K562 (cell line): ENCODE measurements around the gene SIAE. TPM values are rescaled to one million over a fixed set of nuclear protein-coding genes. Genes with fewer than 3 reads are reported as not detected.

Source experiments
- CBFA2T3 ChIP-seq: fragments of 450-650 bp; IDR thresholded peaks from 2 replicates; pipeline ENCODE4 v1.6.1; 2017
- CTCFL ChIP-seq: IDR thresholded peaks from 2 replicates; pipeline ENCODE4 v1.6.1; 2011; ENCODE audit warnings: borderline replicate concordance, low read depth, mild to moderate bottlenecking, moderate library complexity, low read length; ENCODE audit not compliant: insufficient read depth, poor library complexity, severe bottlenecking
- EZH2 ChIP-seq: IDR thresholded peaks from 2 replicates; pipeline ENCODE4 v1.6.1; 2012; ENCODE audit warnings: low read depth, mild to moderate bottlenecking, inconsistent platforms, low read length, borderline replicate concordance
- GTF2B ChIP-seq: IDR thresholded peaks from 2 replicates; pipeline ENCODE4 v1.6.1; 2011; ENCODE audit not compliant: insufficient read length; ENCODE audit errors: extremely low read depth
- KDM1A ChIP-seq, 2 experiments: fragments of 450-650 bp; IDR thresholded peaks; 2 replicates each; pipeline ENCODE4 v1.6.1; 2016; ENCODE audit warnings: mild to moderate bottlenecking in 2 of 2
- NBN ChIP-seq: fragments of 450-650 bp; IDR thresholded peaks from 2 replicates; pipeline ENCODE4 v1.6.1; 2016; ENCODE audit warnings: low read depth, mild to moderate bottlenecking
- NCOA1 ChIP-seq: fragments of 450-650 bp; IDR thresholded peaks from 2 replicates; pipeline ENCODE4 v1.6.1; 2016; ENCODE audit warnings: low read depth
- RAD51 ChIP-seq: fragments of 450-650 bp; IDR thresholded peaks from 2 replicates; pipeline ENCODE4 v1.7.1; 2016; ENCODE audit warnings: low read depth, mild to moderate bottlenecking, borderline replicate concordance
- RBM25 ChIP-seq: fragments of 200-400 bp; formaldehyde crosslinking; IDR thresholded peaks from 2 replicates; pipeline ENCODE4 v1.6.1; 2018; ENCODE audit warnings: low read length, low read depth, moderate library complexity; ENCODE audit not compliant: severe bottlenecking
- SMAD1 ChIP-seq: fragments of 150-350 bp; IDR thresholded peaks from 2 replicates; pipeline ENCODE4 v1.6.1; 2014; ENCODE audit warnings: low read length, low read depth; ENCODE audit not compliant: partially characterized antibody
- ZNF143 ChIP-seq: sonication (generic); formaldehyde crosslinking; IDR thresholded peaks from 2 replicates; pipeline ENCODE4 v1.9.0; 2022; ENCODE audit warnings: mild to moderate bottlenecking, missing genetic modification reagents
- ZNF146 ChIP-seq: IDR thresholded peaks from one replicate; pipeline ENCODE4 v1.6.1; 2018; ENCODE audit warnings: missing compliant biosample characterization; ENCODE audit not compliant: unreplicated experiment
- ZNF282 ChIP-seq: sonication (generic); formaldehyde crosslinking; IDR thresholded peaks from 2 replicates; pipeline ENCODE4 v1.8.1; 2023; ENCODE audit warnings: missing genetic modification reagents
- ZZZ3 ChIP-seq: fragments of 450-650 bp; IDR thresholded peaks from 2 replicates; pipeline ENCODE4 v1.6.1; 2016; ENCODE audit warnings: antibody characterized with exemption, mild to moderate bottlenecking, moderate library complexity
- polyA plus RNA-seq, 8 experiments: library from polyadenylated mRNA; depleted of rRNA in 4 of 8; stranded (reverse) in 5 of 8; unstranded in 3 of 8; fragments of >200 nt; fragmentation: Nextera tagmentation in 2 of 8; fragmentation: Illumina TruSeq in 1 of 8; extraction: Ambion mirVana in 2 of 8; extraction: Trizol in 1 of 8; gene quantifications; 2 replicates each; pipeline versions ENCODE4 v1.2.1 to v1.2.3, GENCODE V29; 2011 to 2014; ENCODE audit warnings: inconsistent platforms in 1 of 8, missing spikeins in 1 of 8
- total RNA-seq, 7 experiments: library from RNA; depleted of rRNA in 6 of 7; stranded (reverse); fragments of >200 nt in 6 of 7; fragmentation: Illumina TruSeq in 2 of 7; extraction: Trizol in 2 of 7; gene quantifications; 2 replicates each; pipeline versions ENCODE4 v1.2.1 to v1.2.3, GENCODE V29; 2011 to 2021; ENCODE audit warnings: low replicate concordance in 1 of 7

The SIAE gene
- total and polyA plus RNA-seq, 9 of the 15 experiments (the other 6 are each of a cell fraction or from before 2014, with no cell fraction given): 0.89 to 9.6 (median 3.7) TPM

- TF ChIP-seq CTCFL: no peak
- no peak for TF ChIP-seq ZNF146 (CRISPR knock-in tag)
- TF ChIP-seq NBN: no peak
- TF ChIP-seq CBFA2T3: peak; percentile 76
- TF ChIP-seq GTF2B: no peak
- TF ChIP-seq ZNF143: no peak
- no peak for TF ChIP-seq RBM25
- no peak for TF ChIP-seq NCOA1
- TF ChIP-seq SMAD1: no peak
- no peak for TF ChIP-seq KDM1A (IDR thresholded peaks at IDR 0.05)
- TF ChIP-seq RAD51: no peak
- TF ChIP-seq EZH2: no peak
- TF ChIP-seq ZNF282 (CRISPR knock-in tag): no peak
- TF ChIP-seq ZZZ3: no peak
- TF ChIP-seq, all 486 proteins: peak for 12
Measured at GRCh38 chr11:124638500-124638899, 35.0 kb downstream of the SIAE start (continued).
